HepG2 (cell line): ENCODE data around the gene WDR83. TPM values are rescaled to one million over a fixed set of nuclear protein-coding genes. Genes with fewer than 3 reads are reported as not detected.

Experiments used
- CC2D1A ChIP-seq: sonication (generic); formaldehyde crosslinking; IDR thresholded peaks from 2 replicates; pipeline ENCODE4 v1.8.1; 2023; ENCODE audit warnings: mild to moderate bottlenecking, missing genetic modification reagents
- EED ChIP-seq: sonication (generic); formaldehyde crosslinking; IDR thresholded peaks from 2 replicates; pipeline ENCODE4 v1.5.0; 2020; ENCODE audit warnings: mild to moderate bottlenecking, missing genetic modification reagents
- GABPA ChIP-seq, 2 experiments: IDR thresholded peaks; 2 replicates each; pipeline ENCODE4 v1.6.1; 2011 to 2016; ENCODE audit warnings: low read depth in 2 of 2, low read length in 1 of 2, missing biosample characterization in 1 of 2, missing genetic modification characterization in 1 of 2
- HNF4A ChIP-seq: sonication (generic); formaldehyde crosslinking; IDR thresholded peaks from 2 replicates; pipeline ENCODE4 v1.4.0; 2020; ENCODE audit warnings: missing genetic modification reagents
- KLF13 ChIP-seq: sonication (generic); formaldehyde crosslinking; IDR thresholded peaks from 2 replicates; pipeline ENCODE4 v1.4.0; 2020; ENCODE audit warnings: mild to moderate bottlenecking, missing genetic modification reagents
- NFAT5 ChIP-seq: sonication (generic); formaldehyde crosslinking; IDR thresholded peaks from 2 replicates; pipeline ENCODE4 v1.4.0; 2020; ENCODE audit warnings: missing genetic modification reagents
- NRL ChIP-seq: sonication (generic); formaldehyde crosslinking; IDR thresholded peaks from 2 replicates; pipeline ENCODE4 v1.5.0; 2020; ENCODE audit warnings: missing genetic modification reagents, mild to moderate bottlenecking, moderate library complexity, borderline replicate concordance
- PHF21A ChIP-seq: sonication (generic); formaldehyde crosslinking; IDR thresholded peaks from 2 replicates; pipeline ENCODE4 v1.5.0; 2020; ENCODE audit warnings: mild to moderate bottlenecking, missing genetic modification reagents
- SKI ChIP-seq: fragments of 450-650 bp; IDR thresholded peaks from one replicate; pipeline ENCODE4 v1.6.1; 2018; ENCODE audit warnings: mild to moderate bottlenecking; ENCODE audit not compliant: partially characterized antibody
- SOX6 ChIP-seq, 2 experiments: fragments of 450-650 bp in 1 of 2; sonication (generic) in 1 of 2; formaldehyde crosslinking in 1 of 2; IDR thresholded peaks; 2 replicates each; pipeline versions ENCODE4 v1.4.0 to v1.6.1; 2017 to 2020; ENCODE audit warnings: antibody characterized with exemption in 1 of 2, mild to moderate bottlenecking in 1 of 2, missing genetic modification reagents in 1 of 2
- SP1 ChIP-seq, 2 experiments: fragments of 450-650 bp in 1 of 2; sonication (generic) in 1 of 2; formaldehyde crosslinking in 1 of 2; IDR thresholded peaks; 2 replicates each; pipeline versions ENCODE4 v1.4.0 to v1.6.1; 2016 to 2020; ENCODE audit warnings: missing genetic modification reagents in 1 of 2
- ZC3H4 ChIP-seq: sonication (generic); formaldehyde crosslinking; IDR thresholded peaks from 2 replicates; pipeline ENCODE4 v1.4.0; 2020; ENCODE audit warnings: missing genetic modification reagents, borderline replicate concordance
- ZFP91 ChIP-seq: sonication (generic); formaldehyde crosslinking; IDR thresholded peaks from 2 replicates; pipeline ENCODE4 v1.9.0; 2022; ENCODE audit warnings: missing genetic modification reagents, mild to moderate bottlenecking, borderline replicate concordance
- ZNF121 ChIP-seq: sonication (generic); formaldehyde crosslinking; IDR thresholded peaks from 2 replicates; pipeline ENCODE4 v1.5.0; 2020; ENCODE audit warnings: mild to moderate bottlenecking, missing genetic modification reagents
- ZNF281 ChIP-seq: sonication (generic); formaldehyde crosslinking; IDR thresholded peaks from 2 replicates; pipeline ENCODE4 v1.4.0; 2020; ENCODE audit warnings: missing genetic modification reagents, borderline replicate concordance
- ZNF770 ChIP-seq: sonication (generic); formaldehyde crosslinking; IDR thresholded peaks from 2 replicates; pipeline ENCODE4 v1.5.0; 2020; ENCODE audit warnings: mild to moderate bottlenecking, missing genetic modification reagents
- polyA plus RNA-seq, 8 experiments: library from polyadenylated mRNA; depleted of rRNA in 3 of 8; stranded (reverse) in 7 of 8; unstranded in 1 of 8; fragments of >200 nt; fragmentation: Illumina TruSeq in 4 of 8; extraction: Trizol in 4 of 8; gene quantifications; 2 replicates each; pipeline versions ENCODE4 v1.2.1 to v1.2.3, GENCODE V29; 2011 to 2016; ENCODE audit warnings: low read depth in 4 of 8, missing spikeins in 1 of 8, mixed read lengths in 1 of 8; ENCODE audit not compliant: insufficient read depth in 1 of 8
- total RNA-seq, 5 experiments: library from RNA; depleted of rRNA; stranded (reverse); fragments of >200 nt; fragmentation: Illumina TruSeq; extraction: Trizol; gene quantifications; 2 replicates each; pipeline ENCODE4 v1.2.3, GENCODE V29; 2016; ENCODE audit warnings: low read depth in 1 of 5

Gene WDR83
- total and polyA plus RNA-seq, 2 of the 13 experiments (the other 11 are each of a cell fraction or from before 2014, with no cell fraction given) = 4.5 to 10.7 TPM

- TF ChIP-seq SP1 (IDR thresholded peaks at IDR 0.05) (no peak), SP1 (CRISPR knock-in tag; IDR thresholded peaks at IDR 0.05) (no peak), NRL (CRISPR knock-in tag) (peak; percentile 50; the same call in 1 of the 2 replicates), EED (CRISPR knock-in tag) (no peak), ZNF770 (CRISPR knock-in tag) (no peak), PHF21A (CRISPR knock-in tag) (no peak), NFAT5 (CRISPR knock-in tag) (no peak; the same call in 1 of the 2 replicates), ZNF281 (CRISPR knock-in tag) (no peak), KLF13 (CRISPR knock-in tag) (0 out of 2 replicates have a peak, but pooled peaks have one; percentile 37), SKI (peak; percentile 68), HNF4A (no peak), ZFP91 (CRISPR knock-in tag) (peak; percentile 61; the same call in 1 of the 2 replicates), SOX6 (IDR thresholded peaks at IDR 0.05) (no peak), SOX6 (CRISPR knock-in tag; IDR thresholded peaks at IDR 0.05) (0 out of 2 replicates have a peak, but pooled peaks have one; percentile 17), ZNF121 (CRISPR knock-in tag) (peak; percentile 67), GABPA (IDR thresholded peaks at IDR 0.05; ENCODE audit: low read depth, low read length) (no peak), GABPA (CRISPR knock-in tag; IDR thresholded peaks at IDR 0.05; ENCODE audit: low read depth) (0 out of 2 replicates have a peak, but pooled peaks have one; percentile 31), ZC3H4 (no peak), CC2D1A (no peak)
Observed at GRCh38 chr19:12639901-12640613, 26.6 kb upstream of the WDR83 start (continued).
